Omental fat pad (tissue), 4 donors: Measurements from ENCODE around the gene ADAMTS4. TPM values are rescaled to one million over a fixed set of nuclear protein-coding genes. Genes with fewer than 3 reads are reported as not detected.

ENCODE experiments used
- ATAC-seq: fragments of 150-250 bp; one replicate; pipeline ENCODE4 v1.9.1; 2016; ENCODE audit warnings: mild to moderate bottlenecking, moderate library complexity; ENCODE audit not compliant: low FRiP score
- DNase-seq: peaks from one replicate; pipeline ENCODE4 v3.0.0-alpha.2; 2019; ENCODE audit warnings: low spot score
- total RNA-seq, 4 donors: library from RNA; depleted of rRNA; stranded (reverse); fragments of >200 nt; gene quantifications; one replicate each; pipeline ENCODE4 v1.1.0, GENCODE V29; 2016
- TF ChIP-seq, protein P1 (sequence below), 3 donors: fragments of 450-650 bp; IDR thresholded peaks; one replicate each; pipeline ENCODE4 v1.5.1; 2016 to 2017; ENCODE audit warnings: antibody characterized with exemption in 3 of 3, mild to moderate bottlenecking in 3 of 3, moderate library complexity in 2 of 3

Gene ADAMTS4
- total RNA-seq, 4 donors from 2014 or later: 38.5 to 238 (median 121) TPM

- DNase-seq (peak; percentile 90), ATAC-seq (peak; percentile 92)
- TF ChIP-seq, protein P1, sequence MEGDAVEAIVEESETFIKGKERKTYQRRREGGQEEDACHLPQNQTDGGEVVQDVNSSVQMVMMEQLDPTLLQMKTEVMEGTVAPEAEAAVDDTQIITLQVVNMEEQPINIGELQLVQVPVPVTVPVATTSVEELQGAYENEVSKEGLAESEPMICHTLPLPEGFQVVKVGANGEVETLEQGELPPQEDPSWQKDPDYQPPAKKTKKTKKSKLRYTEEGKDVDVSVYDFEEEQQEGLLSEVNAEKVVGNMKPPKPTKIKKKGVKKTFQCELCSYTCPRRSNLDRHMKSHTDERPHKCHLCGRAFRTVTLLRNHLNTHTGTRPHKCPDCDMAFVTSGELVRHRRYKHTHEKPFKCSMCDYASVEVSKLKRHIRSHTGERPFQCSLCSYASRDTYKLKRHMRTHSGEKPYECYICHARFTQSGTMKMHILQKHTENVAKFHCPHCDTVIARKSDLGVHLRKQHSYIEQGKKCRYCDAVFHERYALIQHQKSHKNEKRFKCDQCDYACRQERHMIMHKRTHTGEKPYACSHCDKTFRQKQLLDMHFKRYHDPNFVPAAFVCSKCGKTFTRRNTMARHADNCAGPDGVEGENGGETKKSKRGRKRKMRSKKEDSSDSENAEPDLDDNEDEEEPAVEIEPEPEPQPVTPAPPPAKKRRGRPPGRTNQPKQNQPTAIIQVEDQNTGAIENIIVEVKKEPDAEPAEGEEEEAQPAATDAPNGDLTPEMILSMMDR (IDR thresholded peaks at IDR 0.05): no peak
Measured at GRCh38 chr1:161177112-161177935, 21.5 kb downstream of the ADAMTS4 start, which contains the start of gene B4GALT3. Gene B4GALT3 (minus strand): TSS chr1:161177507. CDS start chr1:161176060, 1,447 bp downstream.

DNA sequence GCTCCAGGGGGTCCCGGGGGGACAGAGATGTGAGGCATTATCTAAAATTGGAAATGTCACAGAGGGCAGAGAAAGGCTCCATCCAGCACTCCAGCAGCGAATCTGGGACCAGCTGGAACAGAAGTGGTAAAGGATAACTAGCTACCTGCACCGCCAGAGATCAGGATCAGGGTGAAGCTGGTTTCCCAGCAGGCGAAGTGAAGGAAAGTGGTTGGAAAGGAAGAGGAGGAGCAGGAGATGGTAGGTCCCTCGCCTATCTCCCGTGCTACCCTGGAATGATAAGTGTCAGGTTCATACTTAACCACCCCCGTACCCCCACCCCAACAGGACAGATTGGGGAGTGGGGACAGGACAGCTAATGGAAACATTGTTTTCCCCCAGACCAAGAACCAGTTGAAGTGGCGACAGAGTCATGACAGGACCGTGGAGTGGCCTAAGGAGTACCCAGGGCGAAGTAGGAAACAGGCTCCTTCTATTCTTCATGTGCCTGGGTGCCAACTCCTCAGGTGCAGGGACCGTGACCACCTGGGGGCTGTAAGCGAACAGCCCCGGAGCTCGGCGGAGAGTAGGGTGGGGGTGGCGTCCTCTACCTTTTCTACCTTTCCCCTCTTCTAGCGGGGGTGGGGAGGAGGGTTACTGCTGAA, 22.3 kb downstream of the ADAMTS4 start:
- ATAC-seq (peak; percentile 3), DNase-seq (no peak)
- TF ChIP-seq, protein P1 (IDR thresholded peaks at IDR 0.05): no peak

DNA sequence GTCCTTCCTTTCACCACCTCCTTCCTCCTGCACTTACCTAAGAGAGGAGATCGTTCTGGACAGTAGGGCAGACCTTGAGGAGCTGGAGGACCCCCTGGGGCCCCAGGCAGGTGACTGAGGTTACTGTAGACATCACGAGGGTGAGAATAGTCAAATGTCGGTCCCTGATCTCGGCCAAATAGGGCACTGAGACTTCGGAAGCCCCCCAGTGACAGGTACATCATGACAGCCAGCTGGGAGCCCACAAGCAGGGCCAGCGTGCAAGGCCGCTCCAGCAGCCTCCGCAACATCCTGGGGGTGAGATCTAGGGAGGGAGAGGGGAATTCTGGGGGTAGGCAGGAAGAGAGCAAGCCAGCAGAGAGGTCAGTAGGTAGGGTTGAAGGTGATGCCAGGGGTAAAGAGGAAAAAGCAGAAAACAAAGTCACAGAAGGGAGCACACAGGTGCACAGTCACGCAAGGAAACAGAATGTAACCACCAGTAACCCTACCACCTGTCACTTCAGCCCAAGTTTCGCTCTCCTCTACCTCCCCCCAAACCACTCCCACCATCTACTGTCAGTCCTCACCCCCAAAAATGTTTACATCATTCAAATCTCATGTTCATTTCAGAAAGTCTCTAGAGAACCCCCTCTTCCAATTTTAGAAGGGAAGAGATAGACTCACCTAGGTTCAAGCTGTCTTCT, 22.9 kb downstream of the ADAMTS4 start:
- DNase-seq: no peak
- no peak for ATAC-seq
- TF ChIP-seq, protein P1 (IDR thresholded peaks at IDR 0.05): no peak

DNA sequence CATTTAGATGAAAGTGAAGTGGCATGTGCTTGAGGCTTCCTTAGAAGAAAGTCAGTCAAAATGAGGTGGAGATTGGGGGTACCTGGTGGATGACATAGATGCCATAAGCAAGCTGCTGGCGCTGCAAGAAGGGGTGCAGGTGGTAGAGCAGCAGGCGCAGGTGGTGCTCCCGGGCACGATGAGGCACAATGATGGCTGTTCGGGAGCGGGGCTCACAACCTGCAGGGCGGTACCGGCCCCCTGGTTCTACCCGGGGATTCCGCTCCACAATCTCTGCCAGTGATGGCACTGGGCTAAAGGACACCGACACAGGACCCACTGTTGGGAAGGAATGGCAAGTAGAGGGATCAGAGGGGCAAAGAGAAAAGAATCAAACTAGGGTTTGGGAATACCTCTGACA, 23.9 kb downstream of the ADAMTS4 start:
- no peak for ATAC-seq
- TF ChIP-seq, protein P1 (IDR thresholded peaks at IDR 0.05): no peak
- no peak for DNase-seq

DNA sequence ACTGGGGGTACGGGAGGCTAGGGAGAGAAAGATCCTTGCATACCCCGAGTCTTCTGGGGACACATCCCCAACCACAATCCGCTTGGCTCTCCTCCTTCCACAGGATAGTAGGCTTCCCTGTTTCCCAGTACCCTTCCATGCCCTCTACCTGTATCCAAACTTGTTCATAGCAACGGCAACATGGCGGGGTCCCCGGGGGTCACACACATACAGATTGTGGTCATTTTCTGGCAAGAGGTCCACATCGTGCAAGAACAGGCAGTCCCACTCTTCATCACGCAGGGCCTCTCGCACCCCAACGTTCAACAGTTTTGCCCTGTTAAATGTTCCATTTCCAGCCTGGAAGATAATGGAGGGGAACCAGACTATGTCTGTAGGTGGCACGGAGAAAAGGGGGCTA, 25.1 kb downstream of the ADAMTS4 start:
- no peak for DNase-seq
- ATAC-seq: no peak
- TF ChIP-seq, protein P1 (IDR thresholded peaks at IDR 0.05): no peak

GRCh38 chr1:161172776-161173376, 26.0 kb downstream of the ADAMTS4 start:
- TF ChIP-seq, protein P1 (IDR thresholded peaks at IDR 0.05): no peak
- DNase-seq (no peak), ATAC-seq (no peak)
